ENCODE measurements around the gene ETFRF1. TPM values are rescaled to one million over a fixed set of nuclear protein-coding genes. Genes with fewer than 3 reads are reported as not detected.

The ETFRF1 gene
- total and polyA plus RNA-seq, 3 donors from 2014 or later: 47.6 to 84.9 (median 63.3) TPM

DNA sequence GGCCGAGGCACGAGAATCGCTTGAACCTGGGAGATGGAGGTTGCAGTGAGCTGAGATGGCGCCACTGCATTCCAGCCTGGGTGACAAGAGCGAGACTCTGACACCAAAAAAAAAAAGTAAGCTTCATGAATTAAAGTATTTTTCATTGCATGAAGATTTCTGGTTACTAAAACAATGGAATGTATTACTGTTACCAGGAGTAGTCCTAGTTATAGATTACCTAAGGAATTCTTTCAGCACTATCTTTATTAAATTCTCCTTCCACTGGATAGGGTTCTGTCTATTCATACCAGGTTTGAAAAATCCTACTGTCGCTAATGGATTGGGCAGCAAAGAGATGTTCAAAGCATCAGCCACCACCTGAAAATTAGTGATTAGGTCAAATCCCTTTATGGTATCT is 12.4 kb downstream of the ETFRF1 start:
- intact Hi-C loops (cut with DNase I; ENCODE audit: low total_unique reads): no loop called here
- H3K36me3 ChIP-seq (ENCODE audit: low read depth, missing control alignments): no peaks in the 10 kb centered on the region
- no peak for DNase-seq

DNA sequence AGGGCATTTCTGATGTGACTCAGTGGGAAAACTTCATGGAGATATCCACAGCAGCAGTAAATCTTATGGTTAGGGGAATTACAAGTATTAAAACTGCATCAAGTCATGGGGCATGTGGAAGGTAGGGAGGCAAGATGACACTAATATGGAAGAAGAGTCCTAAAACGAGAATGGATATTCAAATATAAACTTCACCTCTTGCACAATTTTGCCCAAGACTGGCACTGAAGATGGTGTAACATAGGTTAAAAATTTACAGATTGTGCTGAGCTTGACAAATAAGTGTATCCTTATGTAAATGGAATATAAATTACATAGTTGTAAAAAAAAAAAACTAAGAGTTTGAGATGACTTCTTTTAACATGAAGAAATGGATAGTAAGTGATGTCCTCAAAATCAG is 12.8 kb downstream of the ETFRF1 start:
- Histone ChIP-seq H3K36me3 (ENCODE audit: low read depth, missing control alignments) (no peaks in the 10 kb centered on the region), H3K9me3 (no peaks in the 10 kb centered on the region), H3K4me1 (no peaks in the 10 kb centered on the region), H3K27me3 (no peaks in the 10 kb centered on the region), H3K27ac (no peak overlapping the region), H3K4me3 (no peak overlapping the region)
- DNase-seq: no peak
- WGBS, 2 donors: 84 to 93% methylated on average over 1 of the region's 1 CpG
- intact Hi-C loops (cut with DNase I; ENCODE audit: low total_unique reads): no loop called here
- TF ChIP-seq, protein P1, sequence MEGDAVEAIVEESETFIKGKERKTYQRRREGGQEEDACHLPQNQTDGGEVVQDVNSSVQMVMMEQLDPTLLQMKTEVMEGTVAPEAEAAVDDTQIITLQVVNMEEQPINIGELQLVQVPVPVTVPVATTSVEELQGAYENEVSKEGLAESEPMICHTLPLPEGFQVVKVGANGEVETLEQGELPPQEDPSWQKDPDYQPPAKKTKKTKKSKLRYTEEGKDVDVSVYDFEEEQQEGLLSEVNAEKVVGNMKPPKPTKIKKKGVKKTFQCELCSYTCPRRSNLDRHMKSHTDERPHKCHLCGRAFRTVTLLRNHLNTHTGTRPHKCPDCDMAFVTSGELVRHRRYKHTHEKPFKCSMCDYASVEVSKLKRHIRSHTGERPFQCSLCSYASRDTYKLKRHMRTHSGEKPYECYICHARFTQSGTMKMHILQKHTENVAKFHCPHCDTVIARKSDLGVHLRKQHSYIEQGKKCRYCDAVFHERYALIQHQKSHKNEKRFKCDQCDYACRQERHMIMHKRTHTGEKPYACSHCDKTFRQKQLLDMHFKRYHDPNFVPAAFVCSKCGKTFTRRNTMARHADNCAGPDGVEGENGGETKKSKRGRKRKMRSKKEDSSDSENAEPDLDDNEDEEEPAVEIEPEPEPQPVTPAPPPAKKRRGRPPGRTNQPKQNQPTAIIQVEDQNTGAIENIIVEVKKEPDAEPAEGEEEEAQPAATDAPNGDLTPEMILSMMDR (IDR thresholded peaks at IDR 0.05): no peak
- TF ChIP-seq POLR2A (IDR thresholded peaks at IDR 0.05): no peak

More for the DNA sequence above, 12.4 kb downstream of the ETFRF1 start:
- no peak overlapping the region for H3K27ac ChIP-seq
- H3K27me3 ChIP-seq: no peaks in the 10 kb centered on the region
- TF ChIP-seq, protein P1 (IDR thresholded peaks at IDR 0.05): no peak
- TF ChIP-seq POLR2A (IDR thresholded peaks at IDR 0.05): no peak
- H3K4me3 ChIP-seq: no peak overlapping the region
- WGBS, 2 donors: 88 to 97% methylated on average over 6 of the region's 6 CpGs
- H3K9me3 ChIP-seq: no peaks in the 10 kb centered on the region
- no peaks in the 10 kb centered on the region for H3K4me1 ChIP-seq

DNA sequence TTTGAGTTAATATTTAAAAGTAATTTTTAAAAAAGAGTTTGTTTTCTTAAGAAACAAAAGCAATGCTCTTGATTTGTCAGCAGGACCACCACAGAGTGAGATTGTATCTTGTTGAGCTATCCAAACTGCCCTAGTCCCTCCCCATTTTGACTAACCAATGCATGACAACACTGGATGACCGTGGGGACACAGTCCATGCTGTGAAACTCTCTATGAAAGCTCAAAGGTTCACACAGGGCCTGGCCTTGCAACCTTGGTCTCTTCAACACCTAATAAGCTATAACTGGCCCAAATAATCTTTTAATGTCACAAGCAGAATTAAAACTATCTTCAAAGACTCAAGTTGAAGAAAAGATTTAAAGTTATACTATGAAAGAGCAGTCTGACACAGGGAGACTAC is 13.5 kb downstream of the ETFRF1 start:
- DNase-seq: no peak
- WGBS, 2 donors: 86 to 87% methylated on average over 1 of the region's 1 CpG
- TF ChIP-seq, protein P1 (IDR thresholded peaks at IDR 0.05): no peak
- TF ChIP-seq POLR2A (IDR thresholded peaks at IDR 0.05): no peak
- no peak overlapping the region for H3K27ac ChIP-seq
- no peaks in the 10 kb centered on the region for H3K36me3 ChIP-seq (ENCODE audit: low read depth, missing control alignments)
- intact Hi-C loops (cut with DNase I; ENCODE audit: low total_unique reads): no loop called here
- no peaks in the 10 kb centered on the region for H3K4me1 ChIP-seq
- no peak overlapping the region for H3K4me3 ChIP-seq
- no peaks in the 10 kb centered on the region for H3K9me3 ChIP-seq
- no peaks in the 10 kb centered on the region for H3K27me3 ChIP-seq

DNA sequence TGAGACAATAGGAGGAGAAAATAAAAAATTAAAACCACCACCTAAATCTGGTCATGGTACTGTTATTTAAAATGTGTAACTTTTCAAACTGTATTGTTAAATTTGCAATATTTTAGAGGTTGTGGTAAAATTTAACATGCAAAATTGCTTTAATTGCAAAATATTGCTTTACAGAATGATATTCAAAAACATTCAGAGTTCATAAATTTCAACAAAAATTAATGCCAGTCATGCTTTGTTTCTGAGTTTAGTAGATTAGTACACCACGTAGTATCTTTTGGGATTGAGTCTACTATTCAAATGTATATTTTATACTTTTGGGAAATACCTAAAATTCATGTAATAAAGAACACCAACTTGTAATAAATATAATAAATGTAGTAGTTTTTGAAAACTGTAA is 18.3 kb downstream of the ETFRF1 start:
- DNase-seq: no peak
- no peaks in the 10 kb centered on the region for H3K36me3 ChIP-seq (ENCODE audit: low read depth, missing control alignments)
- no peaks in the 10 kb centered on the region for H3K4me1 ChIP-seq
- no peak overlapping the region for H3K4me3 ChIP-seq
- H3K27ac ChIP-seq: no peak overlapping the region
- no peaks in the 10 kb centered on the region for H3K27me3 ChIP-seq
- intact Hi-C loops (cut with DNase I; ENCODE audit: low total_unique reads): no loop called here
- no peaks in the 10 kb centered on the region for H3K9me3 ChIP-seq
- 83 to 88% methylated on average over 1 of the region's 1 CpG for WGBS, 2 donors
- no peak for TF ChIP-seq POLR2A (IDR thresholded peaks at IDR 0.05)
- TF ChIP-seq, protein P1 (IDR thresholded peaks at IDR 0.05): no peak

DNA sequence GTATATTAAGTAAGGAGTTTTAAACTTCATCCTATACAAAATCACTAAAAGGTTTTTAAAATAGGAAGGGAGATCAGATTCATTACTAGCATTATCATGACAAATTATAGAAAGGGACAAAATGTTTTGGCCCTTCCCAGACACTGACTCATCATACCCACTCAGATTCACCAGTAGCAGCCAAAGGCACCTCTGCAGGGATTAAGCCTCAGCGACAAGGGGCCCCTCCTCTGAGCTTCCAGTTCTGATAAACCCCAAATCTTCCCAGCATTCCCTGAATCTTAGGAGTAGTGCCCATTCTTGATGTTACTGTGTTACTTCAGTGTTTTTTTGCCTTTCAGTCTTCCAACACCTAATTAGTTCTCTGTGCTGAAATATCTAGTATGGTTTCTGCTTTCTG is 41.2 kb downstream of the ETFRF1 start:
- Histone ChIP-seq H3K27ac (no peak overlapping the region), H3K9me3 (no peaks in the 10 kb centered on the region), H3K36me3 (ENCODE audit: low read depth, missing control alignments) (no peaks in the 10 kb centered on the region), H3K4me1 (no peaks in the 10 kb centered on the region), H3K27me3 (no peaks in the 10 kb centered on the region), H3K4me3 (no peak overlapping the region)
- intact Hi-C loops (cut with DNase I; ENCODE audit: low total_unique reads): no loop called here
- TF ChIP-seq, protein P1 (IDR thresholded peaks at IDR 0.05): no peak
- 52 to 67% methylated on average over 1 of the region's 1 CpG for WGBS, 2 donors
- DNase-seq: no peak

All from testis (tissue), 3 donors.